Measurements from ENCODE around the gene SPPL3.

SPPL3 gene

DNA sequence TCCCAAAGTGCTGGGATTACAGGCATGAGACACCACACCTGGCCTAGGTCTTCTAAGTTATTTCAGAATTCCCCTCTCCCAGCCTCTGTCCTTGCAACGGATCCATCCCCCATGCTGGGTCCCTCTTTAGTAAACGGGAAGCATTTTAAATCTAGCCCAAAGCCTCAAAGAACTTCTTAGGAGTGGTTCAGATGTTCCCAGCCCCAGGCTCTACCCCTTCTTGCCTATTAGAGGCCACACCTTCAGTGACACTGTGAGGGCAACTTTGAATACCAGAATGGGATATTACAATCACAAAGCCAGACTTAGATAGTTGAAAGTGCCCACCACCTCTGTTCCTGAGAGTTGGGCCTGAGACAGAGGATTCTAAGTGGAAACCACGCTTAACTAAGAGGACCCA lies 18.1 kb upstream of the SPPL3 start:
- ATAC-seq, result no peak

GRCh38 chr12:120921637-120922036 lies 17.5 kb upstream of the SPPL3 start:
- no peak for ATAC-seq
- no peak for TF ChIP-seq RARB (CRISPR knock-in tag; IDR thresholded peaks at IDR 0.05)
- no peak for TF ChIP-seq GLIS3 (CRISPR knock-in tag; IDR thresholded peaks at IDR 0.05)
- TF ChIP-seq BACH2 (CRISPR knock-in tag; IDR thresholded peaks at IDR 0.05; ENCODE audit: borderline replicate concordance), result no peak
- TF ChIP-seq CSDC2 (CRISPR knock-in tag; IDR thresholded peaks at IDR 0.05), result no peak
- no peak for TF ChIP-seq ZC3H10 (CRISPR knock-in tag; IDR thresholded peaks at IDR 0.05)
- no peak for TF ChIP-seq TSHZ2 (CRISPR knock-in tag; IDR thresholded peaks at IDR 0.05)
- TF ChIP-seq ARNTL (CRISPR knock-in tag; IDR thresholded peaks at IDR 0.05; ENCODE audit: borderline replicate concordance, low read depth), result no peak
- TF ChIP-seq ZNF70 (CRISPR knock-in tag; IDR thresholded peaks at IDR 0.05), result no peak
- TF ChIP-seq PPARA (CRISPR knock-in tag; IDR thresholded peaks at IDR 0.05; ENCODE audit: borderline replicate concordance), result no peak
- no peak for TF ChIP-seq ZFP30 (CRISPR knock-in tag; IDR thresholded peaks at IDR 0.05)
- TF ChIP-seq, protein P1, sequence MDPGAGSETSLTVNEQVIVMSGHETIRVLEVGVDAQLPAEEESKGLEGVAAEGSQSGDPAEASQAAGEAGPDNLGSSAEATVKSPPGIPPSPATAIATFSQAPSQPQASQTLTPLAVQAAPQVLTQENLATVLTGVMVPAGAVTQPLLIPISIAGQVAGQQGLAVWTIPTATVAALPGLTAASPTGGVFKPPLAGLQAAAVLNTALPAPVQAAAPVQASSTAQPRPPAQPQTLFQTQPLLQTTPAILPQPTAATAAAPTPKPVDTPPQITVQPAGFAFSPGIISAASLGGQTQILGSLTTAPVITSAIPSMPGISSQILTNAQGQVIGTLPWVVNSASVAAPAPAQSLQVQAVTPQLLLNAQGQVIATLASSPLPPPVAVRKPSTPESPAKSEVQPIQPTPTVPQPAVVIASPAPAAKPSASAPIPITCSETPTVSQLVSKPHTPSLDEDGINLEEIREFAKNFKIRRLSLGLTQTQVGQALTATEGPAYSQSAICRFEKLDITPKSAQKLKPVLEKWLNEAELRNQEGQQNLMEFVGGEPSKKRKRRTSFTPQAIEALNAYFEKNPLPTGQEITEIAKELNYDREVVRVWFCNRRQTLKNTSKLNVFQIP (CRISPR knock-in tag; IDR thresholded peaks at IDR 0.05; ENCODE audit: borderline replicate concordance, low read depth), result no peak
- TF ChIP-seq ZFP3 (CRISPR knock-in tag; IDR thresholded peaks at IDR 0.05), result no peak
- no peak for TF ChIP-seq ZNF565 (CRISPR knock-in tag; conservative IDR thresholded peaks at IDR 0.05; ENCODE audit: low read depth)
- TF ChIP-seq OSR1 (CRISPR knock-in tag; IDR thresholded peaks at IDR 0.05), result no peak

More for the DNA sequence above, 18.1 kb upstream of the SPPL3 start:
- TF ChIP-seq PATZ1 (CRISPR knock-in tag; IDR thresholded peaks at IDR 0.05; ENCODE audit: borderline replicate concordance), result no peak
- TF ChIP-seq TOX (CRISPR knock-in tag; IDR thresholded peaks at IDR 0.05; ENCODE audit: borderline replicate concordance), result no peak
- no peak for TF ChIP-seq ZNF8 (CRISPR knock-in tag; IDR thresholded peaks at IDR 0.05)
- TF ChIP-seq TSHZ2 (CRISPR knock-in tag; IDR thresholded peaks at IDR 0.05), result no peak
- no peak for TF ChIP-seq RARB (CRISPR knock-in tag; IDR thresholded peaks at IDR 0.05)
- no peak for TF ChIP-seq PPARA (CRISPR knock-in tag; IDR thresholded peaks at IDR 0.05; ENCODE audit: borderline replicate concordance)
- no peak for TF ChIP-seq ARNTL (CRISPR knock-in tag; IDR thresholded peaks at IDR 0.05; ENCODE audit: borderline replicate concordance, low read depth)
- TF ChIP-seq TCF4 (CRISPR knock-in tag; IDR thresholded peaks at IDR 0.05; ENCODE audit: borderline replicate concordance), result no peak
- no peak for TF ChIP-seq ZC3H10 (CRISPR knock-in tag; IDR thresholded peaks at IDR 0.05)
- no peak for TF ChIP-seq CSRNP3 (CRISPR knock-in tag; IDR thresholded peaks at IDR 0.05)
- no peak for TF ChIP-seq SNAI2 (CRISPR knock-in tag; IDR thresholded peaks at IDR 0.05)
- TF ChIP-seq ESRRG (CRISPR knock-in tag; IDR thresholded peaks at IDR 0.05), result no peak
- no peak for TF ChIP-seq ISL1 (CRISPR knock-in tag; IDR thresholded peaks at IDR 0.05)
- TF ChIP-seq ZFP3 (CRISPR knock-in tag; IDR thresholded peaks at IDR 0.05), result no peak
- TF ChIP-seq ZFP30 (CRISPR knock-in tag; IDR thresholded peaks at IDR 0.05), result no peak
- TF ChIP-seq, protein P1 (CRISPR knock-in tag; IDR thresholded peaks at IDR 0.05; ENCODE audit: borderline replicate concordance, low read depth), result no peak

Data from SK-N-SH treated with all-trans-retinoic acid at 6 μM for 48 hours (cell line).